HG03108 (cell line): ENCODE results near the gene OR1K1.

Source experiments
- ATAC-seq: cut with Tn5 transposase; IDR thresholded peaks from one replicate; pipeline ENCODE4 v1.9.1; 2021; ENCODE audit warnings: moderate library complexity; ENCODE audit not compliant: unreplicated experiment

The OR1K1 gene

GRCh38 chr9:122848256-122848943 is 48.5 kb downstream of the OR1K1 start:
- no peak for ATAC-seq
